Mesothelial cell of epicardium (in vitro differentiated cells): Measurements from ENCODE around the gene APC2. TPM values are rescaled to one million over a fixed set of nuclear protein-coding genes. Genes with fewer than 3 reads are reported as not detected.

Source experiments
- DNase-seq, 2 experiments: peaks; one replicate each; pipeline ENCODE4 v3.0.0; 2021; ENCODE audit warnings: low spot score in 2 of 2; ENCODE audit not compliant: unreplicated experiment in 2 of 2
- H3K27ac Mint-ChIP-seq: 2 replicates; pipeline ENCODE4 v1.8.0; 2021; ENCODE audit warnings: mixed read lengths
- H3K27me3 Mint-ChIP-seq: 2 replicates; pipeline ENCODE4 v1.8.0; 2021; ENCODE audit warnings: low read depth, mixed read lengths
- H3K36me3 Mint-ChIP-seq: 2 replicates; pipeline ENCODE4 v1.8.0; 2021; ENCODE audit warnings: mixed read lengths
- H3K4me1 Mint-ChIP-seq: 2 replicates; pipeline ENCODE4 v1.8.0; 2021; ENCODE audit warnings: mixed read lengths
- H3K4me3 Mint-ChIP-seq: 2 replicates; pipeline ENCODE4 v1.8.0; 2021; ENCODE audit warnings: mild to moderate bottlenecking, moderate library complexity, mixed read lengths
- H3K9me3 Mint-ChIP-seq: 2 replicates; pipeline ENCODE4 v1.8.0; 2021; ENCODE audit warnings: mixed read lengths
- CTCF ChIP-seq: fragments of 200-600 bp; sonication (generic); IDR thresholded peaks from one replicate; pipeline ENCODE4 v1.5.0; 2021; ENCODE audit warnings: antibody characterized with exemption; ENCODE audit not compliant: unreplicated experiment
- total RNA-seq: library from RNA; stranded (reverse); gene quantifications from 3 replicates; pipeline ENCODE4 v1.2.1, GENCODE V29; 2021

The APC2 gene
- total RNA-seq, 1 donor from 2014 or later, result 2.3 TPM

DNA sequence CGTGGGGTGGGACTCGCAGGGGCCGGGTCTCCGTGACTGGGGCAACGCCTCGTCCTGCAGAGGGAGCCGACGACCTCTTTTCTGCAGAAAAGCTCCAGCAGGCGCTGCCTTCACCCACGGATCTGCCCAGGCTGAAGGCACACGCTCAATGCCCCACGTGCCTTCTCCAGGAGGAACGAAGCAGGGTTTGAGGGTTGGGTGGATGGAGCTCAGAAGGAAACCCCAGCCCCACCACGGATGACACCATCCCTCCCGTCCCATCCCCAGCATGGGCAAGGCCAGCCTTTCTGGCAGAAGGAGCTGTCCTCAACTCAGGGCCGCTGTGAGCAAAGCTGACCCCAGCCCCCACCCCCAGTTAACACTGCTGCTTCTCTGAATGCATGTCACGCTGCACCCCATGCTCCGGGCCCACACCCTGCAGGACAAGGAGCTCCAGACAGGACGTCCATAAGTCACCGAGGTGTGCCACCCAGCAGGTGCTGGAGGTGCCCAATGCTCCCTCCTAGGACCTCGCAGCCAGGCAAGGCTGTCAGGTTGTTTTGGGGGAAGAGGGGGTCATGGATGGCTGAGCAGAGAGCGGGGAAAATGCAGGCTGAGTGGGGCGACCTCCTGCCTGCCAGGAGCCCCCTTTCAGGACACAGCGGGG is 21.7 kb downstream of the APC2 start:
- Mint-ChIP-seq H3K27ac (no peak overlapping the region), H3K9me3 (no peaks in the 10 kb centered on the region)

GRCh38 chr19:1472231-1473084 is 22.5 kb downstream of the APC2 start:
- Mint-ChIP-seq H3K9me3 (no peaks in the 10 kb centered on the region), H3K27me3 (peaks cover 45% of the 10 kb centered on the region)

More for the DNA sequence above, 21.7 kb downstream of the APC2 start:
- H3K27me3 Mint-ChIP-seq, result peaks cover 49% of the 10 kb centered on the region
- DNase-seq, result no peak
- no peaks in the 10 kb centered on the region for H3K36me3 Mint-ChIP-seq
- H3K4me1 Mint-ChIP-seq, result peaks cover 7% of the 10 kb centered on the region
- no peak overlapping the region for H3K4me3 Mint-ChIP-seq
- TF ChIP-seq CTCF, result no peak

GRCh38 chr19:1473085-1473851 is 23.3 kb downstream of the APC2 start:
- Mint-ChIP-seq H3K36me3 (no peaks in the 10 kb centered on the region), H3K27me3 (peaks cover 44% of the 10 kb centered on the region), H3K27ac (no peak overlapping the region), H3K9me3 (no peaks in the 10 kb centered on the region), H3K4me3 (no peak overlapping the region), H3K4me1 (peaks cover 7% of the 10 kb centered on the region)
- no peak for TF ChIP-seq CTCF
- DNase-seq, result no peak

More at GRCh38 chr19:1472231-1473084, 22.5 kb downstream of the APC2 start:
- H3K4me1 Mint-ChIP-seq, result peaks cover 7% of the 10 kb centered on the region
- H3K36me3 Mint-ChIP-seq, result no peaks in the 10 kb centered on the region
- TF ChIP-seq CTCF, result no peak
- no peak overlapping the region for H3K4me3 Mint-ChIP-seq
- DNase-seq, result no peak
- H3K27ac Mint-ChIP-seq, result no peak overlapping the region

- peaks cover 10% of the 10 kb centered on the region for H3K4me1 Mint-ChIP-seq
- H3K36me3 Mint-ChIP-seq, result no peaks in the 10 kb centered on the region
- no peak for TF ChIP-seq CTCF
- H3K27me3 Mint-ChIP-seq, result peaks cover 39% of the 10 kb centered on the region
- H3K27ac Mint-ChIP-seq, result no peak overlapping the region
- no peaks in the 10 kb centered on the region for H3K9me3 Mint-ChIP-seq
- DNase-seq, result no peak
- H3K4me3 Mint-ChIP-seq, result no peak overlapping the region
Measured at GRCh38 chr19:1474011-1474764, 24.3 kb downstream of the APC2 start.

DNA sequence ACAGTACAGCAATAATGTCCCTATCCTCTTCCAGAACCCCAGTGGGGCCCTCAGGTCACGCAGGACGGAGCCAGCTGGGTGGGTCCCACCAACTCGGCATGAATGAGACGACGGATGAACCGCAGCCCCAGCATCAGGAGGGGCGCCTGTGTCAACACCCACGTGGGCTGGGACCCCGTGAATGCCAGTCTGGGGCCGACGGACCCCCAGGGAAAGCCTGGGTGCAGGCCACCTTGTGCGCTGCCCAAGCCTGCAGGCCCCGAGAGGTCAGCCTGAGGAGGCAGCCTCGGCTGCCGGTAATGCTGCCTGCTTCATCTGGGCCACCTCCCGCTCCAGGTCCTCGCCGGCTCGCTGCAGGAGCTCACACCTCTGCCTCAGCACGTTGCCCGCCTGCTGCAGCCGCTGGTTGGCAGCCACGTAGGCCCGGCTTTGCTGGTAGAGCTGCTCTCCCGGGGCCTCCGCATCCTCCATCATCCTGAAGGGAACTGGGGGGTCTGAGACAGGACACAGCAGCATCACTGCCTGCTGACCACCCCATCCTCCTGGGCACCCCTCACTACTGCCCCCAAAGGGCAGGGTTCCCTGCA is 24.9 kb downstream of the APC2 start:
- no peaks in the 10 kb centered on the region for H3K36me3 Mint-ChIP-seq
- H3K4me1 Mint-ChIP-seq, result peaks cover 11% of the 10 kb centered on the region
- H3K27me3 Mint-ChIP-seq, result peaks cover 39% of the 10 kb centered on the region
- H3K4me3 Mint-ChIP-seq, result no peak overlapping the region
- H3K9me3 Mint-ChIP-seq, result no peaks in the 10 kb centered on the region
- H3K27ac Mint-ChIP-seq, result no peak overlapping the region
- DNase-seq, result no peak
- no peak for TF ChIP-seq CTCF
